Naive thymus-derived CD4-positive, alpha-beta T cell (primary cell): ENCODE results near the gene C2CD2. TPM values are rescaled to one million over a fixed set of nuclear protein-coding genes. Genes with fewer than 3 reads are reported as not detected.
"Not testable (repeated sequence)": the region's sequence is repeated elsewhere in the genome, so short reads cannot be mapped to it uniquely, and the experiment has no call there.

ENCODE experiments used
- ATAC-seq: fragments of 150-1000 bp; cut with Tn5 transposase; 2 replicates; pipeline ENCODE4 v1.10.0; 2021; ENCODE audit warnings: mild to moderate bottlenecking, moderate library complexity
- CTCF ChIA-PET: fragments of 350-600 bp; sonication (Branson Sonifier 250); formaldehyde crosslinking; loops from one replicate; lab custom pipeline; 2021; ENCODE audit warnings: antibody characterized with exemption; lab: Charles Lee
- POLR2A ChIA-PET: fragments of 350-600 bp; sonication (Branson Sonifier 250); formaldehyde crosslinking; loops from one replicate; lab custom pipeline; 2021; ENCODE audit warnings: antibody characterized with exemption, inconsistent platforms; lab: Charles Lee
- DNase-seq, 9 donors: peaks; one replicate each; pipeline versions ENCODE4 v3.0.0 to v3.0.0-alpha.2; 2020 to 2022; ENCODE audit warnings: mixed read lengths in 1 of 9
- H3K27ac ChIP-seq: one replicate; pipeline ENCODE4 v1.7.0; 2013; ENCODE audit warnings: mild to moderate bottlenecking, low read depth, low read length, moderate library complexity
- H3K27me3 ChIP-seq, 2 donors: one replicate each; pipeline ENCODE4 v1.7.0; 2013; ENCODE audit warnings: low read length in 2 of 2, mild to moderate bottlenecking in 2 of 2, moderate library complexity in 2 of 2; ENCODE audit not compliant: control insufficient read depth in 2 of 2, insufficient read depth in 2 of 2
- H3K36me3 ChIP-seq, 3 experiments: 1 replicate in 2 of 3; 2 replicates in 1 of 3; pipeline ENCODE4 v1.7.0; 2013; ENCODE audit warnings: low read length in 3 of 3, mild to moderate bottlenecking in 3 of 3, moderate library complexity in 1 of 3; ENCODE audit not compliant: insufficient read depth in 3 of 3, control insufficient read depth in 2 of 3
- H3K4me1 ChIP-seq, 2 donors: one replicate each; pipeline ENCODE4 v1.7.0; 2013; ENCODE audit warnings: low read length in 2 of 2, mild to moderate bottlenecking in 2 of 2, moderate library complexity in 1 of 2; ENCODE audit not compliant: control insufficient read depth in 2 of 2, insufficient read depth in 2 of 2
- H3K4me3 ChIP-seq: 2 replicates; pipeline ENCODE4 v1.7.0; 2013; ENCODE audit warnings: mild to moderate bottlenecking, low read length
- H3K9me3 ChIP-seq, 3 experiments: 1 replicate in 2 of 3; 2 replicates in 1 of 3; pipeline ENCODE4 v1.7.0; 2013; ENCODE audit warnings: low read length in 3 of 3; ENCODE audit not compliant: control insufficient read depth in 2 of 3
- H3K27ac Mint-ChIP-seq, 9 donors: one replicate each; pipeline ENCODE4 v1.8.0; 2020 to 2022; ENCODE audit warnings: mixed read lengths in 9 of 9, mild to moderate bottlenecking in 8 of 9, moderate library complexity in 5 of 9, inconsistent platforms in 2 of 9
- H3K27me3 Mint-ChIP-seq, 5 donors: one replicate each; pipeline ENCODE4 v1.8.0; 2021 to 2022; ENCODE audit warnings: mixed read lengths in 5 of 5, mild to moderate bottlenecking in 1 of 5
- H3K36me3 Mint-ChIP-seq, 5 donors: one replicate each; pipeline ENCODE4 v1.8.0; 2020 to 2022; ENCODE audit warnings: mixed read lengths in 5 of 5, mild to moderate bottlenecking in 3 of 5, inconsistent platforms in 1 of 5
- H3K4me1 Mint-ChIP-seq, 7 donors: one replicate each; pipeline ENCODE4 v1.8.0; 2020 to 2022; ENCODE audit warnings: mixed read lengths in 7 of 7, mild to moderate bottlenecking in 3 of 7, inconsistent platforms in 1 of 7
- H3K4me3 Mint-ChIP-seq, 10 donors: one replicate each; pipeline ENCODE4 v1.8.0; 2020 to 2022; ENCODE audit warnings: mild to moderate bottlenecking in 10 of 10, mixed read lengths in 10 of 10, moderate library complexity in 6 of 10, inconsistent platforms in 2 of 10
- H3K9me3 Mint-ChIP-seq, 11 donors: one replicate each; pipeline ENCODE4 v1.8.0; 2020 to 2022; ENCODE audit warnings: mixed read lengths in 11 of 11, mild to moderate bottlenecking in 4 of 11, inconsistent platforms in 1 of 11, moderate library complexity in 1 of 11
- intact Hi-C, 2 donors: fragments of 100-400 bp; cut with micrococcal nuclease; formaldehyde crosslinking; loops; one replicate each; pipeline ENCODE4 v1.15.1; 2023
- polyA plus RNA-seq, 2 donors: library from polyadenylated mRNA; unstranded; fragments of 300-500 nt; fragmentation: Illumina TruSeq; gene quantifications; one replicate each; pipeline ENCODE4 v1.2.3, GENCODE V29; 2021
- total RNA-seq, 6 experiments: library from RNA in 5 of 6; stranded (reverse) in 5 of 6; gene quantifications; 1 replicate in 5 of 6; 2 replicates in 1 of 6; pipeline ENCODE4 v1.2.3 and lab custom pipeline; 2021 to 2026

The C2CD2 gene
- total and polyA plus RNA-seq, 7 experiments from 2014 or later, result 2.8 to 14.8 (median 10.0) TPM

DNA sequence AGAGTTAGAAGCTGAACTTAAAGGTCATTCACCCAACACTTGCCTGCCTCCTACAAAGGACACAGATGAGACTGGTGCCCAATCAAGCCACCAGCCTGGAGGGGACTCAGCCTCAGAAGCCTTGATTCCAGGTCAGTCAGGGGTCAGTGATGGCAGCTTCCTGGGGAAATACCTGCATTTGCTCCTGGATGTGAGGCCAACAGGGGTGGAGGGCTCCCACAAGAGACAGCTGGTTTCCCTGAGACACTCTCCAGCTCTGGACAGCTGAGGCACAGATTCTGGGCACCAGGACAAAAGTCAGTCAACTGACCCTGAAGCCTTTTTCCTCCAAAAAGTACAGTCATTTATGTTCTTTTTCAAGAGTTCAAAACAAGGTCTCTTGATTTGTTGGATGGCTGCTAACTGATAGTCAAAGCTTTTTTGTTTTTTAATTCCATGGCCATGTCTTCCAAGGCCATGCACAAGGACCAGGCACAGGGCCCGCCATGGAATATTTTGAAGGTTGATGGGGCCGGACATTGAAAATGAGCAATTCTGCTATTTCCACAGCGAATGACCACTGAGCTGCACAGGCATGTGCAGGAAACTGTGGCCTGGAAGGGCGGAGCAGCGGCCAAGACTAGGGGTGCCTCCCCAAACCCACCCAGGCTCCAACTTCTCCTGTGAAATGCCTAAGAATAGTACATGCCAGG lies 1.8 kb downstream of the C2CD2 start:
- peak overlapping the region in 9 of 10 donors; percentile 16 to 78 (median 63) for H3K4me3 Mint-ChIP-seq
- H3K9me3 Mint-ChIP-seq, result peaks cover 0 to 3% (median 0%) of the 10 kb centered on the region in 11 donors
- ChIA-PET POLR2A (no interaction called here), CTCF (interaction anchor here (0.8 to 0.9 kb wide), 2 partner anchors 156 to 429 kb away, joined by 4 read pairs; no protein-coding TSS in a partner anchor)
- Histone ChIP-seq H3K27ac (no peak overlapping the region), H3K4me3 (no peak overlapping the region), H3K27me3 (no peaks in the 10 kb centered on the region), H3K9me3 (no peaks in the 10 kb centered on the region), H3K4me1 (peaks cover 0 to 6% of the 10 kb centered on the region in 2 donors), H3K36me3 (no peaks in the 10 kb centered on the region)
- H3K27ac Mint-ChIP-seq, result peak overlapping the region in 1 of 9 donors; percentile 75
- H3K36me3 Mint-ChIP-seq, result peaks cover 0 to 4% (median 0%) of the 10 kb centered on the region in 5 donors
- ATAC-seq (no peak), DNase-seq (no peak)
- intact Hi-C loops, result loop anchor here in 1 of 2 donors (2.0 kb wide), 1 partner anchor 25 kb away; no protein-coding TSS in a partner anchor
- peaks cover 0 to 25% (median 7%) of the 10 kb centered on the region in 5 donors for H3K27me3 Mint-ChIP-seq
- H3K4me1 Mint-ChIP-seq, result peaks cover 4 to 22% (median 10%) of the 10 kb centered on the region in 7 donors

DNA sequence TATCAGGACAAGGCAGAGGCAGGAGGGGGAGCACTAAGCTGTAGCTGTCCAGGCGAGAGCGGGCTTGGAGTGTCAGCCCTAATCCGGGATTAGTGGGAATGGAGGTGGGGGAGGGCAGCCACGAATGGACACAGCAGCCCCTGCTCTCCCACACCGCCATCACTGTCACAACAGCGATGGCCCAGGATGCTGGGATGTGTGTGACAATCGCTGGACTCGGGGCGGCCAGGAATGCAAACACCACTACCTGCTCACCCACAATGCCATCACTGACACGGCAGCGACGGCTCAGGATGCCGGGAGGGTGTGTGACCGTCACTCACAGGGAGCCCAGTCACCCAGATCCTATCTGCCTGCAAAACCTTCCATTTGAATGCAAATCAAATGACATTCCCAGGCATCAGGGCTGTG lies 2.9 kb downstream of the C2CD2 start:
- Histone ChIP-seq H3K36me3 (no peaks in the 10 kb centered on the region), H3K9me3 (no peaks in the 10 kb centered on the region), H3K27me3 (no peaks in the 10 kb centered on the region), H3K27ac (no peak overlapping the region), H3K4me3 (no peak overlapping the region), H3K4me1 (peaks cover 0 to 6% of the 10 kb centered on the region in 2 donors)
- Mint-ChIP-seq H3K36me3 (peaks cover 0 to 4% (median 0%) of the 10 kb centered on the region in 5 donors), H3K27me3 (peaks cover 0 to 23% (median 7%) of the 10 kb centered on the region in 5 donors), H3K4me1 (peaks cover 4 to 21% (median 9%) of the 10 kb centered on the region in 7 donors), H3K4me3 (peak overlapping the region in 1 of 10 donors; percentile 36), H3K27ac (no peak overlapping the region), H3K9me3 (peaks cover 0 to 3% (median 0%) of the 10 kb centered on the region in 11 donors)
- POLR2A ChIA-PET, result no interaction called here
- DNase-seq, result no peak
- intact Hi-C loops, result no loop called here
- no peak for ATAC-seq
- CTCF ChIA-PET, result no interaction called here

DNA sequence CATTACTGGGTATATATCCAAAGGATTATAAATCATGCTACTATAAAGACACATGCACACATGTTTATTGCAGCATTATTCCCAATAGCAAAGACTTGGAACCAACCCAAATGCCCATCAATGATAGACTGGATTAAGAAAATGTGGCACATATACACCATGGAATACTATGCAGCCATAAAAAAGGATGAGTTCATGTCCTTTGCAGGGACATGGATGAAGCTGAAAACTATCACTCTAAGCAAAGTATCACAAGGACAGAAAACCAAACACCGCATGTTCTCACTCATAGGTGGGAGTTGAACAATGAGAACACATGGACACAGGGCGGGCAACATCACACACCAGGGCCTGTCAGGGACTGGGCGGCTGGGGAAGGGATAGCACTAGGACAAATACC lies 4.2 kb downstream of the C2CD2 start:
- POLR2A ChIA-PET, H3K27ac Mint-ChIP-seq, H3K4me3 Mint-ChIP-seq, H3K4me3 ChIP-seq, ATAC-seq, H3K27me3 ChIP-seq, H3K4me1 ChIP-seq, H3K36me3 ChIP-seq, intact Hi-C loops, H3K27ac ChIP-seq, DNase-seq, H3K36me3 Mint-ChIP-seq, H3K9me3 Mint-ChIP-seq, CTCF ChIA-PET, H3K9me3 ChIP-seq: not testable (repeated sequence)
- Mint-ChIP-seq H3K27me3 (peaks cover 0 to 19% (median 4%) of the 10 kb centered on the region in 5 donors), H3K4me1 (peaks cover 4 to 15% (median 10%) of the 10 kb centered on the region in 7 donors)

DNA sequence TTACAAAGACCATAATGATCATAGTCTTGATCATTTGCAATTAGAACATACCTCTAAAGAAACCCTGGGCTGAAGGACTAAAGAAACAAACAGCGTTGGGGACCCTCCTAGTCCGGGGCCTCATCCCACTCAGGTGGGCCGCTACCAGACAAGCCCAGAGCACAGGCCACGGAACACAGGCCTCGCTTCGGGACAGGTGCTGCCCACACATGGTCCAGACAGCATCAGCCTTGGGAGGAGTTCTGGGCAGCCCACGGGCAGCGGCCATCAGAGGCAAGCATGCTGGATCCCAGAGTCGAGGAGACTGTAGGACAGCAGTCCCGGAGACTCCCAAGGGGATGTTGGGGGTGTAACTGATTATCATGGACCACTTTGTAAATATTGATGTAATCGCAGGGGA lies 4.9 kb downstream of the C2CD2 start:
- peaks cover 0 to 3% (median 0%) of the 10 kb centered on the region in 11 donors for H3K9me3 Mint-ChIP-seq
- Histone ChIP-seq H3K4me3 (no peak overlapping the region), H3K27ac (no peak overlapping the region), H3K9me3 (no peaks in the 10 kb centered on the region), H3K36me3 (no peaks in the 10 kb centered on the region), H3K4me1 (no peaks in the 10 kb centered on the region), H3K27me3 (no peaks in the 10 kb centered on the region)
- H3K4me3 Mint-ChIP-seq, result no peak overlapping the region
- peaks cover 0 to 14% (median 0%) of the 10 kb centered on the region in 5 donors for H3K27me3 Mint-ChIP-seq
- POLR2A ChIA-PET, result no interaction called here
- H3K4me1 Mint-ChIP-seq, result peaks cover 0 to 10% (median 5%) of the 10 kb centered on the region in 7 donors
- H3K36me3 Mint-ChIP-seq, result peaks cover 0 to 4% (median 0%) of the 10 kb centered on the region in 5 donors
- CTCF ChIA-PET, result no interaction called here
- no peak for ATAC-seq
- no peak overlapping the region for H3K27ac Mint-ChIP-seq
- intact Hi-C loops, result no loop called here
- no peak for DNase-seq

DNA sequence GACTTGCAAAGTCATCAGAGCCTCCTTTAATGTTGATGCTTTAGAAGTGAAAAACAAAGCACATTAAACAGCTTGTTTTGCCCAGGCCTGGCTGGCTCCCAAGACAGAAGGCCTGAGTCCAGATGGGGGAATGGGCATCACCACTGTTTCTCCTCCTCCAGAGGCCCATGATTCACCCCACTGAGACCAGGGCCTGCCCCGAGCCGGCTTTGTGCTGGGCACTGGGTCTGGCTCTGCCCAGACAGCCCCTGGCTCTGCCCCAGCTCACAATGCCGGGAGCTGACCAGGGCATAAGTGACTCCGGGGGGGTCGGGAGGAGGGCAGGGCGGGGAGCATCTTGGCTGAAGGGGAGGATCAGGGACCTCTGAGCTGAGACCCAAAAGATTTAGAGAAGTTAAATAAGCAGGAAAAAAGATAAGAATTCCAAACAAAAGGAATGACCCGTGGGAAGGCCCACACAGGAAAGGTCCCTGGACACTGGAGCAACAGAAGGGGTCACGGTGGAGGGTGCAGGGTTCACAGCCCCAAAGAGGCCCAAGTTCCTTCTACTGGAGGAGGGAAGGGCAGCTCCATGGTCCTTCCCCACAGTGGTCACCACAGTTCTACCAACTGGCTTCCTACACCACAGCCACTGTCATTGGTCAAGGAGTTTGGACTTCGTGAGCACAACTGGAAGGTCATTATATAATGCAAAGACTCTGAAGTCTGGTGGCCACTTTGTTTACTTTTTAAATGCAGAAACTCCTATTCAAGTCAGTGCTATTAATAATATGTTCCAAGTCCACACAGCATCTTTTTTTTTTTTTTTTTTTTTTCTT lies 5.5 kb downstream of the C2CD2 start:
- ChIA-PET CTCF (no interaction called here), POLR2A (no interaction called here)
- H3K27ac ChIP-seq, result no peak overlapping the region
- H3K36me3 ChIP-seq, result no peaks in the 10 kb centered on the region
- intact Hi-C loops, result no loop called here
- no peaks in the 10 kb centered on the region for H3K4me1 ChIP-seq
- ATAC-seq, result no peak
- Mint-ChIP-seq H3K4me1 (peaks cover 0 to 10% (median 5%) of the 10 kb centered on the region in 7 donors), H3K4me3 (no peak overlapping the region), H3K27me3 (peaks cover 0 to 14% (median 0%) of the 10 kb centered on the region in 5 donors), H3K36me3 (peaks cover 0 to 4% (median 0%) of the 10 kb centered on the region in 5 donors), H3K27ac (no peak overlapping the region), H3K9me3 (peaks cover 0 to 3% (median 0%) of the 10 kb centered on the region in 11 donors)
- no peaks in the 10 kb centered on the region for H3K9me3 ChIP-seq
- H3K4me3 ChIP-seq, result no peak overlapping the region
- DNase-seq, result no peak
- no peaks in the 10 kb centered on the region for H3K27me3 ChIP-seq

DNA sequence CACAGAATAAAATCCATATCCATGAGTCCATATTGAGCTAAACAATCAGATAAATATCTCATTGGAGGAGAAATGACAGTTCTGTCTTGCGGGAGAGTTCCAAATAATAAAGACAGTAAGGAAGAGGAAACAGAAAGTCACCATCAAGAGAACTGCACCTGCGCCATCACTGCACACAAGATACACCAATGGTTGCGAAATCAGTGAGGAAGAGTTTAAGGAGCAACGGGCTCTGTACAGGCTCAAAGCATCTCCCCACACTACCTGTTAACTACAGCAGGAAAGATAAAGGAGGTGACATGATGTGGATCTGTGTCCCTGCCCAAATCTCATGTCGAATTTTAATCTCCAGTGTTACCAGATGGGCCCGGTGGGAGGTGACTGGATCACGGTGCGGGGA lies 7.8 kb downstream of the C2CD2 start:
- Histone ChIP-seq H3K4me1 (no peaks in the 10 kb centered on the region), H3K9me3 (no peaks in the 10 kb centered on the region), H3K27ac (no peak overlapping the region), H3K4me3 (no peak overlapping the region), H3K36me3 (no peaks in the 10 kb centered on the region), H3K27me3 (no peaks in the 10 kb centered on the region)
- ChIA-PET CTCF (no interaction called here), POLR2A (no interaction called here)
- intact Hi-C loops, result no loop called here
- H3K36me3 Mint-ChIP-seq, result peaks cover 0 to 1% (median 0%) of the 10 kb centered on the region in 5 donors
- no peak for DNase-seq
- H3K4me1 Mint-ChIP-seq, result peaks cover 0 to 7% (median 0%) of the 10 kb centered on the region in 7 donors
- peak overlapping the region in 1 of 9 donors; percentile 29 for H3K27ac Mint-ChIP-seq
- no peak for ATAC-seq
- H3K4me3 Mint-ChIP-seq, result no peak overlapping the region
- H3K9me3 Mint-ChIP-seq, result peaks cover 0 to 3% (median 0%) of the 10 kb centered on the region in 11 donors
- no peaks in the 10 kb centered on the region for H3K27me3 Mint-ChIP-seq
